ENCODE measurements around the gene TACC3.

DNA sequence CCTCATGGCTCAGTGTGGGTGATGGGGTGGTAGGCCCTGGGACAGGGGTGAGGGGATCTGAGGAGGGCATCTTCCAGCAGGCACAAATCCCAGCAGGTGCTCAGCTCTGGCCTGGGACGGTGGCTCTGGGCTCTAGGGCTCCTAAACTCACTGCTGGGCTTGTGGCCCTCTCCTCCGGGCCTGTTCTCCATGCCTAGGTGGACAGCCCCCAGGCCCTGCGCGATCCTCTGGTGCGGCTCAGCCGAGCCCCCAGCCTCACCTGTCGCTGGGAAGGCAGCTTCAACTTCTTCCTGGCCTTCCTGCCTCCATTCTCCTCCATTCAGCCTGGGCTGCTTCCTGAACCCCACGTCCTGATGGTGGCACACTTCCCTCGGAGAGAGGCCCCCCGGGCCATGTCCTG lies 52.4 kb downstream of the TACC3 start:
- no peak for TF ChIP-seq POLR2A (IDR thresholded peaks at IDR 0.05)
- TF ChIP-seq CTCF (IDR thresholded peaks at IDR 0.05), result no peak
